ENCODE results near the gene CCDC126. TPM values are rescaled to one million over a fixed set of nuclear protein-coding genes. Genes with fewer than 3 reads are reported as not detected.
A peak's percentile ranks its signal among the peaks of the same experiment; 100 is the strongest.
"Not testable (repeated sequence)": the region's sequence is repeated elsewhere in the genome, so short reads cannot be mapped to it uniquely, and the experiment has no call there.

The CCDC126 gene, protein sequence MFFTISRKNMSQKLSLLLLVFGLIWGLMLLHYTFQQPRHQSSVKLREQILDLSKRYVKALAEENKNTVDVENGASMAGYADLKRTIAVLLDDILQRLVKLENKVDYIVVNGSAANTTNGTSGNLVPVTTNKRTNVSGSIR
- 10 to 100 TPM in 1 of 2 donors, 1 to 10 TPM in 1; 8.4 to 21.4 TPM for total RNA-seq

GRCh38 chr7:23597094-23598091 lies at the start of gene CCDC126:
Gene CCDC126 (plus strand): TSS chr7:23597382. CDS start chr7:23611316, 13,934 bp downstream.
- peak; percentile 92 for TF ChIP-seq POLR2AphosphoS5 (IDR thresholded peaks at IDR 0.05)
- TF ChIP-seq POLR2A (IDR thresholded peaks at IDR 0.05) = peak; percentile 62
- TF ChIP-seq, protein P1, sequence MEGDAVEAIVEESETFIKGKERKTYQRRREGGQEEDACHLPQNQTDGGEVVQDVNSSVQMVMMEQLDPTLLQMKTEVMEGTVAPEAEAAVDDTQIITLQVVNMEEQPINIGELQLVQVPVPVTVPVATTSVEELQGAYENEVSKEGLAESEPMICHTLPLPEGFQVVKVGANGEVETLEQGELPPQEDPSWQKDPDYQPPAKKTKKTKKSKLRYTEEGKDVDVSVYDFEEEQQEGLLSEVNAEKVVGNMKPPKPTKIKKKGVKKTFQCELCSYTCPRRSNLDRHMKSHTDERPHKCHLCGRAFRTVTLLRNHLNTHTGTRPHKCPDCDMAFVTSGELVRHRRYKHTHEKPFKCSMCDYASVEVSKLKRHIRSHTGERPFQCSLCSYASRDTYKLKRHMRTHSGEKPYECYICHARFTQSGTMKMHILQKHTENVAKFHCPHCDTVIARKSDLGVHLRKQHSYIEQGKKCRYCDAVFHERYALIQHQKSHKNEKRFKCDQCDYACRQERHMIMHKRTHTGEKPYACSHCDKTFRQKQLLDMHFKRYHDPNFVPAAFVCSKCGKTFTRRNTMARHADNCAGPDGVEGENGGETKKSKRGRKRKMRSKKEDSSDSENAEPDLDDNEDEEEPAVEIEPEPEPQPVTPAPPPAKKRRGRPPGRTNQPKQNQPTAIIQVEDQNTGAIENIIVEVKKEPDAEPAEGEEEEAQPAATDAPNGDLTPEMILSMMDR (IDR thresholded peaks at IDR 0.05) = peak in 1 of 4 experiments; percentile 9
- intact Hi-C loops (cut with DNase I) = loop anchor here (2.0 kb wide), 1 partner anchor 83 kb away; the partner anchor contains the start of gene FAM221A
- 2% methylated on average over 87 of the region's 99 CpGs for WGBS

GRCh38 chr7:23547662-23548061 lies 49.5 kb upstream of the CCDC126 start:
- intact Hi-C loops (cut with DNase I) = loop anchor here (5.0 to 10.0 kb wide), 2 partner anchors 165 to 273 kb away; partner anchors contain the start of gene STK31
- DNase-seq (ENCODE audit: low spot score) = no peak
- no peaks in the 10 kb centered on the region for H3K9me3 ChIP-seq
- H3K27ac ChIP-seq = no peak overlapping the region
- no peaks in the 10 kb centered on the region for H3K27me3 ChIP-seq (replicated peaks; ENCODE audit: insufficient read depth)
- no peaks in the 10 kb centered on the region for H3K4me1 ChIP-seq (replicated peaks)
- TF ChIP-seq POLR2A (IDR thresholded peaks at IDR 0.05) = no peak
- TF ChIP-seq POLR2AphosphoS5 (IDR thresholded peaks at IDR 0.05) = no peak
- TF ChIP-seq, protein P1 (IDR thresholded peaks at IDR 0.05) = no peak
- 90% methylated on average over 4 of the region's 4 CpGs for WGBS
- no peaks in the 10 kb centered on the region for H3K36me3 ChIP-seq
- no peak overlapping the region for H3K4me3 ChIP-seq

More at GRCh38 chr7:23597094-23598091, at the start of gene CCDC126:
- Histone ChIP-seq H3K9me3 (no peaks in the 10 kb centered on the region), H3K27ac (peak within 1 kb of the TSS; percentile 93 to 95), H3K27me3 (replicated peaks; ENCODE audit: insufficient read depth) (no peaks in the 10 kb centered on the region), H3K4me3 (peak within 1 kb of the TSS; percentile 81 to 82), H3K36me3 (no peaks in the 10 kb centered on the region), H3K4me1 (replicated peaks) (no peaks in the 10 kb centered on the region)
- peak; percentile 92 for DNase-seq (ENCODE audit: low spot score)

DNA sequence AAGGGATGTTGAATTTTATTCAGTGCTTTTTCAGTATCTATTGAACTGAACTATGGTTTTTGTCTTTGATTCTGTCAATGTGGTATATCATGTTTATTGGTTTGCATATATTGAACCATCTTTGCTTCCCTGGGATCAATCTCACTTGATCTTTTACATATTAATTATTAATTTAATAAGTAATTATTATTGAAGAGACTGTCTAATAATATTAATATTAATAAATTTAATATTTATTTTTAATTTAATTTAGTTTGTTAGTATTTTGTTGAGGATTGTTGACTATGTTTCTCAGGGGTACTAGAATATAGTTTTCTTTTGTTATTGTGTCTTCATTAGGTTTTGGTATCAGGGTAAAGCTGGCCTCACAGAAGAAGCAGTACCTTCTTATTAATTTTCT lies 38.9 kb upstream of the CCDC126 start:
- H3K27ac ChIP-seq = no peak overlapping the region
- H3K27me3 ChIP-seq (replicated peaks; ENCODE audit: insufficient read depth) = no peaks in the 10 kb centered on the region
- H3K36me3 ChIP-seq = no peaks in the 10 kb centered on the region
- H3K4me3 ChIP-seq = no peak overlapping the region
- no peaks in the 10 kb centered on the region for H3K4me1 ChIP-seq (replicated peaks)
- DNase-seq (ENCODE audit: low spot score) = no peak
- no peaks in the 10 kb centered on the region for H3K9me3 ChIP-seq
- intact Hi-C loops (cut with DNase I) = no loop called here
- TF ChIP-seq POLR2A (IDR thresholded peaks at IDR 0.05) = no peak

DNA sequence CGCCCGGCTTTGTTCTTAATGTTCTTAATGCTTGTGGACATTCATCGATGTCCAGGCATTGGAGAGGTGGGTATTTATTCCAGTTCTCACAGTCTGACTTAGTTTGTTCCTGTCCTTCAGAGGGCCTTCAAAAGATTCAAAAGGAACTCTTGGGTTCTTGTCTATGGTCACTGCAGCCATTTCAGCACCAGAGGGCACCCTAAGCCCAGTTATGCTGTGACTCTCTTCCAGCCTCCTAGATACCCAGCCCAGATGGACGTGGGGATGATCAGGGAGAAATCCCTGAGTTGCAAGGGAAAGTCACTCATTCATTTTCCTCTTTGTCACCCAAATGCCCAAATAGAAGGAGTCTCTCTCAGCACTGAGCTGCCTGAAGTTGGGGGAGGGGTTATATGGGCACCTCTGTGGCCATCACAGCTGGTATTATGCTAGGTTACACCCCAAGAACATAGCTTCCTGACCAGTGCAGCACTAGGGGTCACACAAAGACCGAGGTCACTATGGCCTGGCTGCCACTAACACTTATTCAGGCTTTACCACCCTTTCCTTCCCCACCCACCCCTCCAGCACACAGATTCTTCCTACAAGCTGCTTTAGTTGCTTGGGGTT lies 26.5 kb upstream of the CCDC126 start:
- intact Hi-C loops (cut with DNase I) = loop anchor here (2.0 to 10.0 kb wide), 2 partner anchors 142 to 1094 kb away; no protein-coding TSS in a partner anchor
- no peaks in the 10 kb centered on the region for H3K9me3 ChIP-seq
- no peak overlapping the region for H3K4me3 ChIP-seq
- WGBS = 33% methylated on average over 5 of the region's 5 CpGs
- H3K27me3 ChIP-seq (replicated peaks; ENCODE audit: insufficient read depth) = no peaks in the 10 kb centered on the region
- DNase-seq (ENCODE audit: low spot score) = peak; percentile 59
- no peak overlapping the region for H3K27ac ChIP-seq
- no peaks in the 10 kb centered on the region for H3K4me1 ChIP-seq (replicated peaks)
- TF ChIP-seq POLR2A (IDR thresholded peaks at IDR 0.05) (no peak), POLR2AphosphoS5 (IDR thresholded peaks at IDR 0.05) (peak; percentile 3)
- TF ChIP-seq, protein P1 (IDR thresholded peaks at IDR 0.05) = peak; percentile 17 to 81 (median 68)
- no peaks in the 10 kb centered on the region for H3K36me3 ChIP-seq

GRCh38 chr7:23581975-23582374 lies 15.2 kb upstream of the CCDC126 start:
- H3K27ac ChIP-seq; DNase-seq (ENCODE audit: low spot score); H3K36me3 ChIP-seq; H3K27me3 ChIP-seq (replicated peaks; ENCODE audit: insufficient read depth); H3K4me1 ChIP-seq (replicated peaks); H3K4me3 ChIP-seq; intact Hi-C loops (cut with DNase I); H3K9me3 ChIP-seq: not testable (repeated sequence)
- WGBS = 85% methylated on average over 1 of the region's 1 CpG

- H3K27ac ChIP-seq; H3K36me3 ChIP-seq; H3K4me1 ChIP-seq (replicated peaks); DNase-seq (ENCODE audit: low spot score); H3K27me3 ChIP-seq (replicated peaks; ENCODE audit: insufficient read depth); H3K4me3 ChIP-seq; H3K9me3 ChIP-seq; intact Hi-C loops (cut with DNase I): not testable (repeated sequence)
- WGBS = 98% methylated on average over 10 of the region's 10 CpGs
Observed at GRCh38 chr7:23585304-23585703, 11.9 kb upstream of the CCDC126 start.

All from prostate gland (tissue), 2 donors.